SK-N-SH treated with all-trans-retinoic acid at 6 μM for 48 hours (cell line): ENCODE data around the gene PRSS8.
"Not testable (repeated sequence)": the region's sequence is repeated elsewhere in the genome, so short reads cannot be mapped to it uniquely, and the experiment has no call there.

Experiments used
- ATAC-seq: fragments of 200-7000 bp; cut with Tn5 transposase; 3 replicates; pipeline ENCODE4 v1.9.1; 2020; ENCODE audit warnings: mild to moderate bottlenecking, moderate library complexity
- ARNTL ChIP-seq: fragments of 450-650 bp; formaldehyde crosslinking; IDR thresholded peaks from 2 replicates; pipeline ENCODE4 v1.5.0; 2020; ENCODE audit warnings: low read depth, mild to moderate bottlenecking, moderate library complexity, borderline replicate concordance
- BACH2 ChIP-seq: fragments of 250-450 bp; sonication (Bioruptor Pico); IDR thresholded peaks from 2 replicates; pipeline ENCODE4 v1.9.0; 2021; ENCODE audit warnings: mild to moderate bottlenecking, borderline replicate concordance
- CSDC2 ChIP-seq: fragments of 250-450 bp; sonication (Bioruptor Pico); IDR thresholded peaks from 2 replicates; pipeline ENCODE4 v1.5.0; 2020; ENCODE audit warnings: mild to moderate bottlenecking, moderate library complexity
- ESRRG ChIP-seq: fragments of 250-450 bp; sonication (Bioruptor Pico); IDR thresholded peaks from 2 replicates; pipeline ENCODE4 v1.6.1; 2021; ENCODE audit warnings: mild to moderate bottlenecking
- GLIS3 ChIP-seq: fragments of 250-450 bp; sonication (Bioruptor Pico); IDR thresholded peaks from 2 replicates; pipeline ENCODE4 v1.5.0; 2020; ENCODE audit warnings: mild to moderate bottlenecking, moderate library complexity
- ISL1 ChIP-seq: fragments of 250-450 bp; sonication (Bioruptor Pico); IDR thresholded peaks from 2 replicates; pipeline ENCODE4 v2.1.2; 2022; ENCODE audit warnings: mild to moderate bottlenecking, moderate library complexity
- OSR1 ChIP-seq: fragments of 250-450 bp; sonication (Bioruptor Pico); IDR thresholded peaks from 2 replicates; pipeline ENCODE4 v1.8.0; 2022; ENCODE audit warnings: moderate library complexity, mild to moderate bottlenecking, inconsistent platforms
- PPARA ChIP-seq: fragments of 250-450 bp; sonication (Bioruptor Pico); IDR thresholded peaks from 2 replicates; pipeline ENCODE4 v1.5.0; 2020; ENCODE audit warnings: mild to moderate bottlenecking, borderline replicate concordance
- SNAI2 ChIP-seq: fragments of 250-450 bp; sonication (Bioruptor Pico); IDR thresholded peaks from 2 replicates; pipeline ENCODE4 v1.5.0; 2020; ENCODE audit warnings: mild to moderate bottlenecking, moderate library complexity
- TOX ChIP-seq: fragments of 250-450 bp; sonication (Bioruptor Pico); IDR thresholded peaks from 2 replicates; pipeline ENCODE4 v1.8.0; 2021; ENCODE audit warnings: mild to moderate bottlenecking, moderate library complexity, borderline replicate concordance
- ZC3H10 ChIP-seq: fragments of 250-450 bp; sonication (Bioruptor Pico); IDR thresholded peaks from 2 replicates; pipeline ENCODE4 v1.5.1; 2021; ENCODE audit warnings: mild to moderate bottlenecking, moderate library complexity
- ZFP3 ChIP-seq: fragments of 250-450 bp; sonication (Bioruptor Pico); IDR thresholded peaks from 2 replicates; pipeline ENCODE4 v1.5.0; 2020; ENCODE audit warnings: mild to moderate bottlenecking, moderate library complexity
- ZFP30 ChIP-seq: fragments of 450-650 bp; formaldehyde crosslinking; IDR thresholded peaks from 2 replicates; pipeline ENCODE4 v1.5.0; 2022; ENCODE audit warnings: mild to moderate bottlenecking, moderate library complexity
- ZNF565 ChIP-seq: fragments of 450-650 bp; formaldehyde crosslinking; conservative IDR thresholded peaks from 2 replicates; pipeline ENCODE4 v1.5.0; 2020; ENCODE audit warnings: low read depth, mild to moderate bottlenecking, moderate library complexity
- ZNF8 ChIP-seq: fragments of 450-650 bp; formaldehyde crosslinking; IDR thresholded peaks from 2 replicates; pipeline ENCODE4 v1.5.0; 2020; ENCODE audit warnings: mild to moderate bottlenecking, moderate library complexity
- TF ChIP-seq, protein P1 (sequence below): fragments of 250-450 bp; sonication (Bioruptor Pico); IDR thresholded peaks from 2 replicates; pipeline ENCODE4 v1.8.0; 2021; ENCODE audit warnings: low read depth, mild to moderate bottlenecking, moderate library complexity, borderline replicate concordance
- TF ChIP-seq, protein P2 (sequence below): fragments of 250-450 bp; sonication (Bioruptor Pico); IDR thresholded peaks from 2 replicates; pipeline ENCODE4 v1.8.0; 2020; ENCODE audit warnings: mild to moderate bottlenecking, moderate library complexity, borderline replicate concordance
- TF ChIP-seq, protein P3 (sequence below): fragments of 250-450 bp; sonication (Bioruptor Pico); IDR thresholded peaks from 2 replicates; pipeline ENCODE4 v1.5.1; 2020; ENCODE audit warnings: low read depth, mild to moderate bottlenecking, moderate library complexity
- TF ChIP-seq, protein P4 (sequence below): fragments of 250-450 bp; sonication (Bioruptor Pico); IDR thresholded peaks from 2 replicates; pipeline ENCODE4 v1.5.1; 2021; ENCODE audit warnings: mild to moderate bottlenecking, moderate library complexity
- TF ChIP-seq, protein P5 (sequence below): fragments of 250-450 bp; sonication (Bioruptor Pico); IDR thresholded peaks from 2 replicates; pipeline ENCODE4 v1.5.0; 2020; ENCODE audit warnings: mild to moderate bottlenecking, moderate library complexity

PRSS8 gene

DNA sequence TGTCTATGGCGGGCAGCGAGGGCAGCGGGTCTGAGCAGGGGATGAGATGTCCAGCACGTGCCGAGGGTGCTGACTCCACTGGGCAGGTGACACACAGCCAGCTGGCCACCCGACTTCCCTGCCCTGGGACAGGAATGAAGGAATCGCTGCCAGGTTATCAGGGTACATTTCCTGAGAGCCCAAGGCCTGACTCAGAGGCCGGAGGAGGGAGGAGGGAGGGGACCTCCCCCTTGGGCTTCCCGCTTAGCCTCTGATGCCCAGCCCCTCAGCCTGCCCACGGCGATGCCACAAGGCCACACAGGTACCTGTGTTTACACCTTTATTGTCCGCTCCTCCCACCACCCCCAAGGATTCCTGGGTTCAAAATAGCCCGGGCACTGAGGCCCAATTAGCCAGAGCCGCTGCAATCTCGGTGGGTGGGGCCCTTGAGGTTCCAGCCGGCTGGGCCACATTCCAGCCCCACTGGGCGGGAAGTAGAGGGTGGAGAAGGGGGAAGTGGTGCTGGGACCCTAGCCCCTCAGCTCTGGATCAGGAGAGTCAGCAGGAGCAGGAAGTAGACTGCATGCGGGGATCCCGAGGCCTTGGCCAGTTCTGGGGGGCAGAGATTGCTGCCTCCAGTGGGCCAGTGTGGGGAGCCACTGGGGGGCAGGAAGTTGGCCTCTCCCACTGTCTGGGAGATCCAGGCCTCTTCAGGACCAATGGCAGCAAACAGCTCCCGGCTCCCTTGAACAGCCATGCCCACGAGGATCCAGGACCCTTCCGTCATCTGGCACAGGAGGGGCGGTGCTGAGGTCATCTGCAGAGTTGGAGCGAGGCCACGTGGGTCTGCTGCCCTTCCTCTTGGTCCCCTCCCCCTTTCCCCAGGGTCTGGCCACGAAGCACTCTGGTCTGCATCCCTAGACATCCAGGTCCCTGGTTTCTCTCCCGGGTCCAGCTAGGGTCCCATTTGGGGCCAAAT, 3.4 kb upstream of the PRSS8 start:
- TF ChIP-seq, protein P1, sequence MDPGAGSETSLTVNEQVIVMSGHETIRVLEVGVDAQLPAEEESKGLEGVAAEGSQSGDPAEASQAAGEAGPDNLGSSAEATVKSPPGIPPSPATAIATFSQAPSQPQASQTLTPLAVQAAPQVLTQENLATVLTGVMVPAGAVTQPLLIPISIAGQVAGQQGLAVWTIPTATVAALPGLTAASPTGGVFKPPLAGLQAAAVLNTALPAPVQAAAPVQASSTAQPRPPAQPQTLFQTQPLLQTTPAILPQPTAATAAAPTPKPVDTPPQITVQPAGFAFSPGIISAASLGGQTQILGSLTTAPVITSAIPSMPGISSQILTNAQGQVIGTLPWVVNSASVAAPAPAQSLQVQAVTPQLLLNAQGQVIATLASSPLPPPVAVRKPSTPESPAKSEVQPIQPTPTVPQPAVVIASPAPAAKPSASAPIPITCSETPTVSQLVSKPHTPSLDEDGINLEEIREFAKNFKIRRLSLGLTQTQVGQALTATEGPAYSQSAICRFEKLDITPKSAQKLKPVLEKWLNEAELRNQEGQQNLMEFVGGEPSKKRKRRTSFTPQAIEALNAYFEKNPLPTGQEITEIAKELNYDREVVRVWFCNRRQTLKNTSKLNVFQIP (CRISPR knock-in tag): no peak
- TF ChIP-seq ZC3H10 (CRISPR knock-in tag) (no peak), CSDC2 (no peak), GLIS3 (CRISPR knock-in tag) (no peak), ARNTL (CRISPR knock-in tag) (no peak), ESRRG (CRISPR knock-in tag) (no peak), ZFP30 (CRISPR knock-in tag) (no peak), BACH2 (no peak), SNAI2 (no peak), TOX (CRISPR knock-in tag) (no peak), ISL1 (CRISPR knock-in tag) (no peak), ZFP3 (CRISPR knock-in tag) (no peak)
- TF ChIP-seq, protein P2, sequence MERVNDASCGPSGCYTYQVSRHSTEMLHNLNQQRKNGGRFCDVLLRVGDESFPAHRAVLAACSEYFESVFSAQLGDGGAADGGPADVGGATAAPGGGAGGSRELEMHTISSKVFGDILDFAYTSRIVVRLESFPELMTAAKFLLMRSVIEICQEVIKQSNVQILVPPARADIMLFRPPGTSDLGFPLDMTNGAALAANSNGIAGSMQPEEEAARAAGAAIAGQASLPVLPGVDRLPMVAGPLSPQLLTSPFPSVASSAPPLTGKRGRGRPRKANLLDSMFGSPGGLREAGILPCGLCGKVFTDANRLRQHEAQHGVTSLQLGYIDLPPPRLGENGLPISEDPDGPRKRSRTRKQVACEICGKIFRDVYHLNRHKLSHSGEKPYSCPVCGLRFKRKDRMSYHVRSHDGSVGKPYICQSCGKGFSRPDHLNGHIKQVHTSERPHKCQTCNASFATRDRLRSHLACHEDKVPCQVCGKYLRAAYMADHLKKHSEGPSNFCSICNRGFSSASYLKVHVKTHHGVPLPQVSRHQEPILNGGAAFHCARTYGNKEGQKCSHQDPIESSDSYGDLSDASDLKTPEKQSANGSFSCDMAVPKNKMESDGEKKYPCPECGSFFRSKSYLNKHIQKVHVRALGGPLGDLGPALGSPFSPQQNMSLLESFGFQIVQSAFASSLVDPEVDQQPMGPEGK (CRISPR knock-in tag): no peak
- TF ChIP-seq, protein P3, sequence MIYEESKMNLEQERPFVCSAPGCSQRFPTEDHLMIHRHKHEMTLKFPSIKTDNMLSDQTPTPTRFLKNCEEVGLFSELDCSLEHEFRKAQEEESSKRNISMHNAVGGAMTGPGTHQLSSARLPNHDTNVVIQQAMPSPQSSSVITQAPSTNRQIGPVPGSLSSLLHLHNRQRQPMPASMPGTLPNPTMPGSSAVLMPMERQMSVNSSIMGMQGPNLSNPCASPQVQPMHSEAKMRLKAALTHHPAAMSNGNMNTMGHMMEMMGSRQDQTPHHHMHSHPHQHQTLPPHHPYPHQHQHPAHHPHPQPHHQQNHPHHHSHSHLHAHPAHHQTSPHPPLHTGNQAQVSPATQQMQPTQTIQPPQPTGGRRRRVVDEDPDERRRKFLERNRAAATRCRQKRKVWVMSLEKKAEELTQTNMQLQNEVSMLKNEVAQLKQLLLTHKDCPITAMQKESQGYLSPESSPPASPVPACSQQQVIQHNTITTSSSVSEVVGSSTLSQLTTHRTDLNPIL (CRISPR knock-in tag): no peak
- TF ChIP-seq, protein P4, sequence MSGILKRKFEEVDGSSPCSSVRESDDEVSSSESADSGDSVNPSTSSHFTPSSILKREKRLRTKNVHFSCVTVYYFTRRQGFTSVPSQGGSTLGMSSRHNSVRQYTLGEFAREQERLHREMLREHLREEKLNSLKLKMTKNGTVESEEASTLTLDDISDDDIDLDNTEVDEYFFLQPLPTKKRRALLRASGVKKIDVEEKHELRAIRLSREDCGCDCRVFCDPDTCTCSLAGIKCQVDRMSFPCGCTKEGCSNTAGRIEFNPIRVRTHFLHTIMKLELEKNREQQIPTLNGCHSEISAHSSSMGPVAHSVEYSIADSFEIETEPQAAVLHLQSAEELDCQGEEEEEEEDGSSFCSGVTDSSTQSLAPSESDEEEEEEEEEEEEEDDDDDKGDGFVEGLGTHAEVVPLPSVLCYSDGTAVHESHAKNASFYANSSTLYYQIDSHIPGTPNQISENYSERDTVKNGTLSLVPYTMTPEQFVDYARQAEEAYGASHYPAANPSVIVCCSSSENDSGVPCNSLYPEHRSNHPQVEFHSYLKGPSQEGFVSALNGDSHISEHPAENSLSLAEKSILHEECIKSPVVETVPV (CRISPR knock-in tag): no peak
- TF ChIP-seq, protein P5, sequence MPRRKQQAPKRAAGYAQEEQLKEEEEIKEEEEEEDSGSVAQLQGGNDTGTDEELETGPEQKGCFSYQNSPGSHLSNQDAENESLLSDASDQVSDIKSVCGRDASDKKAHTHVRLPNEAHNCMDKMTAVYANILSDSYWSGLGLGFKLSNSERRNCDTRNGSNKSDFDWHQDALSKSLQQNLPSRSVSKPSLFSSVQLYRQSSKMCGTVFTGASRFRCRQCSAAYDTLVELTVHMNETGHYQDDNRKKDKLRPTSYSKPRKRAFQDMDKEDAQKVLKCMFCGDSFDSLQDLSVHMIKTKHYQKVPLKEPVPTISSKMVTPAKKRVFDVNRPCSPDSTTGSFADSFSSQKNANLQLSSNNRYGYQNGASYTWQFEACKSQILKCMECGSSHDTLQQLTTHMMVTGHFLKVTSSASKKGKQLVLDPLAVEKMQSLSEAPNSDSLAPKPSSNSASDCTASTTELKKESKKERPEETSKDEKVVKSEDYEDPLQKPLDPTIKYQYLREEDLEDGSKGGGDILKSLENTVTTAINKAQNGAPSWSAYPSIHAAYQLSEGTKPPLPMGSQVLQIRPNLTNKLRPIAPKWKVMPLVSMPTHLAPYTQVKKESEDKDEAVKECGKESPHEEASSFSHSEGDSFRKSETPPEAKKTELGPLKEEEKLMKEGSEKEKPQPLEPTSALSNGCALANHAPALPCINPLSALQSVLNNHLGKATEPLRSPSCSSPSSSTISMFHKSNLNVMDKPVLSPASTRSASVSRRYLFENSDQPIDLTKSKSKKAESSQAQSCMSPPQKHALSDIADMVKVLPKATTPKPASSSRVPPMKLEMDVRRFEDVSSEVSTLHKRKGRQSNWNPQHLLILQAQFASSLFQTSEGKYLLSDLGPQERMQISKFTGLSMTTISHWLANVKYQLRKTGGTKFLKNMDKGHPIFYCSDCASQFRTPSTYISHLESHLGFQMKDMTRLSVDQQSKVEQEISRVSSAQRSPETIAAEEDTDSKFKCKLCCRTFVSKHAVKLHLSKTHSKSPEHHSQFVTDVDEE: no peak
- TF ChIP-seq, all 23 proteins: peak for 0
- ATAC-seq: peak; percentile 39

DNA sequence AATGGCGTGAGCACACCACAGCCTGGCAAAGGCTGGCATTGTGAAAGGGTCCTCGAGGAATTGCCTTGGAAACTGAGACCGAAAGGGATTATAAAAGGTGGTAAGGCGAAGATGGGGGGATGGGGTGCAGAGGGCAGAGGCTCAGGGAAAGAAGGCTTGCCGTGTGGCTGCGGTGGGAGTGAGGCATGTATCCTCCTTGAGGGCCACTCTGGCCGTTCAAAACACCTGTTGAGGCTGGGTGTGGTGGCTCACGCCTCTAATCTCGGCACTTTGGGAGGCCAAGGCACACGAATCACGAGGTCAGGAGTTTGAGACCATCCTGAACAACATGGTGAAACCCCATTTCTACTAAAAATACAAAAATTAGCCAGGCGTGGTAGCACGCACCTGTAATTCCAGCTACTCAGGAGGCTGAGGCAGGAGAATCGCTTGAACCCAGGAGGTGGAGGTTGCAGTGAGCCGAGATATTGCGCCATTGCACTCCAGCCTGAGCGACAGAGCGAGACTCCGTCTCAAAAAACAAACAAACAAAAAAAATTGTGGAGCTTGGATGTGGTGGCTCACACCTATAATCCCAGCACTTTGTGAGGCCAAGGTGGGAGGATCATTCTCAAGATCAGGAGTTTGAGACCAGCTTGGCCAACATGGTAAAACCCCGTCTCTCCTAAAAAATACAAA, 1.4 kb upstream of the PRSS8 start:
- ATAC-seq: not testable (repeated sequence)

DNA sequence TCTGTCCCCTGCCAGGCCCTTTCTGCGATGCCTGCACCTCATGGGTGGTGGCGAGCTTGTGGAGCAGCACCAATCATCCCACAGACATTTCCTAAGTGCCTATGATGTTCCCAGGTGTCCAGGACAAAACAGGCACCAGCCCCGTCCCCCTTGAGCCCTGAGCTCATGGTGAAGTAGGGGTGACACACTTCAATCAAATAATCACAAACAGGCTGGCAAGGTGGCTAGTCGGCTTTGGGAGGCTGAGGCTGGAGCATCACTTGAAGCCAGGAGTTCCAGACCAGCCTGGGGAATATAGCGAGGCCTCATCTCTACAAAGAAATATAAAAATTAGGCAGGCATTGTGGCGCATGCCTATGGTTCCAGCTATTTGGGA, 748 bp upstream of the PRSS8 start:
- ATAC-seq: no peak
- TF ChIP-seq ESRRG (CRISPR knock-in tag): no peak
- no peak for TF ChIP-seq ZNF8
- no peak for TF ChIP-seq ZC3H10 (CRISPR knock-in tag)
- no peak for TF ChIP-seq ARNTL (CRISPR knock-in tag)
- no peak for TF ChIP-seq BACH2
- TF ChIP-seq SNAI2: no peak
- no peak for TF ChIP-seq ZFP3 (CRISPR knock-in tag)
- TF ChIP-seq, protein P4 (CRISPR knock-in tag): no peak
- TF ChIP-seq, protein P5: no peak
- TF ChIP-seq CSDC2: no peak
- TF ChIP-seq PPARA (CRISPR knock-in tag): no peak
- no peak for TF ChIP-seq ZNF565 (CRISPR knock-in tag)
- no peak for TF ChIP-seq OSR1
